Left lung (tissue), 10 donors: ENCODE results near the gene GCFC2. TPM values are rescaled to one million over a fixed set of nuclear protein-coding genes. Genes with fewer than 3 reads are reported as not detected.
A peak's percentile ranks its signal among the peaks of the same experiment; 100 is the strongest.
"Not testable (repeated sequence)": the region's sequence is repeated elsewhere in the genome, so short reads cannot be mapped to it uniquely, and the experiment has no call there.

Experiments used
- ATAC-seq: fragments of 200-7000 bp; cut with Tn5 transposase; one replicate; pipeline ENCODE4 v1.9.1; 2020; ENCODE audit warnings: moderate library complexity
- DNase-seq, 4 donors: peaks; one replicate each; pipeline ENCODE4 v3.0.0-alpha.2; 2013 to 2020
- H3K27ac ChIP-seq, 2 donors: fragments of 200-600 bp; sonication (generic) in 1 of 2; one replicate each; pipeline versions ENCODE4 v1.5.0 to v1.8.0; 2020 to 2021
- H3K27me3 ChIP-seq, 2 donors: fragments of 200-600 bp; sonication (generic) in 1 of 2; one replicate each; pipeline versions ENCODE4 v1.5.0 to v1.8.0; 2020 to 2021
- H3K36me3 ChIP-seq, 2 donors: fragments of 200-600 bp; sonication (generic) in 1 of 2; one replicate each; pipeline versions ENCODE4 v1.5.0 to v1.8.0; 2020 to 2021
- H3K4me1 ChIP-seq, 2 donors: fragments of 200-600 bp; one replicate each; pipeline ENCODE4 v1.8.0; 2021
- H3K4me3 ChIP-seq, 2 donors: fragments of 200-600 bp; sonication (generic) in 1 of 2; one replicate each; pipeline versions ENCODE4 v1.5.0 to v1.8.0; 2020 to 2021; ENCODE audit warnings: mild to moderate bottlenecking in 1 of 2
- H3K9me3 ChIP-seq, 2 donors: fragments of 200-600 bp; sonication (generic) in 1 of 2; one replicate each; pipeline versions ENCODE4 v1.5.0 to v1.8.0; 2020 to 2021
- CTCF ChIP-seq, 2 donors: fragments of 200-600 bp; sonication (generic) in 1 of 2; IDR thresholded peaks; one replicate each; pipeline versions ENCODE4 v1.5.0 to v1.8.0; 2021; ENCODE audit warnings: antibody characterized with exemption in 2 of 2
- intact Hi-C, 2 donors: fragments of 100-400 bp; cut with DNase I; formaldehyde crosslinking; loops; one replicate each; pipeline versions ENCODE4 v1.11.2 to v1.14.2; 2022
- polyA plus RNA-seq, 6 donors: library from polyadenylated mRNA; unstranded; fragments of 120-200 nt; gene quantifications; one replicate each; pipeline ENCODE4 v1.2.1, GENCODE V29; 2013; ENCODE audit not compliant: insufficient read length in 6 of 6
- total RNA-seq, 2 donors: library from RNA; stranded (reverse); fragmentation: NEBNext Ultra II Directional; extraction: Animal tissue kit (Norgen Biotek cat#: 25700); gene quantifications; one replicate each; pipeline ENCODE4 v1.2.1, GENCODE V29; 2021
- donor health status: DM: no; HTN: yes; CAD: no.
- donor health status: DM: no; HTN: no; CAD: no.

Gene GCFC2
- total and polyA plus RNA-seq, 8 donors: 10.4 to 48.8 (median 45.2) TPM

GRCh38 chr2:75720525-75720924, 9.8 kb upstream of the GCFC2 start:
- no peak overlapping the region for H3K4me3 ChIP-seq
- intact Hi-C loops: no loop called here
- no peak for DNase-seq
- no peak overlapping the region for H3K27ac ChIP-seq
- peaks cover 0 to 7% of the 10 kb centered on the region in 2 donors for H3K27me3 ChIP-seq
- no peaks in the 10 kb centered on the region for H3K4me1 ChIP-seq
- no peaks in the 10 kb centered on the region for H3K9me3 ChIP-seq
- no peak for TF ChIP-seq CTCF (IDR thresholded peaks at IDR 0.05)
- ATAC-seq: no peak
- H3K36me3 ChIP-seq: no peaks in the 10 kb centered on the region

- DNase-seq: no peak
- Histone ChIP-seq H3K36me3 (no peaks in the 10 kb centered on the region), H3K9me3 (no peaks in the 10 kb centered on the region), H3K27me3 (peaks cover 0 to 7% of the 10 kb centered on the region in 2 donors), H3K4me3 (no peak overlapping the region), H3K4me1 (no peaks in the 10 kb centered on the region), H3K27ac (no peak overlapping the region)
- no peak for TF ChIP-seq CTCF (IDR thresholded peaks at IDR 0.05)
- no peak for ATAC-seq
- intact Hi-C loops: no loop called here
Measured at GRCh38 chr2:75719616-75720015, 8.9 kb upstream of the GCFC2 start.

GRCh38 chr2:75716406-75716805, 5.7 kb upstream of the GCFC2 start:
- H3K4me3 ChIP-seq: no peak overlapping the region
- no peaks in the 10 kb centered on the region for H3K36me3 ChIP-seq
- H3K9me3 ChIP-seq: no peaks in the 10 kb centered on the region
- DNase-seq: no peak
- no peak overlapping the region for H3K27ac ChIP-seq
- no peak for TF ChIP-seq CTCF (IDR thresholded peaks at IDR 0.05)
- peaks cover 0 to 2% of the 10 kb centered on the region in 2 donors for H3K4me1 ChIP-seq
- ATAC-seq: no peak
- intact Hi-C loops: no loop called here
- no peaks in the 10 kb centered on the region for H3K27me3 ChIP-seq

GRCh38 chr2:75711590-75711989, 875 bp upstream of the GCFC2 start:
- H3K9me3 ChIP-seq, ATAC-seq, H3K4me3 ChIP-seq, H3K27me3 ChIP-seq, intact Hi-C loops, H3K36me3 ChIP-seq: not testable (repeated sequence)
- peak in 1 of 4 donors; percentile 78 for DNase-seq
- H3K27ac ChIP-seq: peak overlapping the region in 1 of 2 donors; percentile 93
- H3K4me1 ChIP-seq: peaks cover 0 to 20% of the 10 kb centered on the region in 2 donors

- Histone ChIP-seq H3K36me3 (peaks cover 0 to 10% of the 10 kb centered on the region in 2 donors), H3K27ac (peak overlapping the region; percentile 87 to 93), H3K9me3 (no peaks in the 10 kb centered on the region), H3K4me3 (peak overlapping the region; percentile 65 to 78), H3K4me1 (peaks cover 0 to 24% of the 10 kb centered on the region in 2 donors), H3K27me3 (no peaks in the 10 kb centered on the region)
- intact Hi-C loops: no loop called here
- DNase-seq (no peak), ATAC-seq (no peak)
- TF ChIP-seq CTCF (IDR thresholded peaks at IDR 0.05): no peak
Measured at GRCh38 chr2:75710220-75710576, 517 bp downstream of the GCFC2 start.

GRCh38 chr2:75709297-75709696, 1.4 kb downstream of the GCFC2 start:
- Histone ChIP-seq H3K9me3 (no peaks in the 10 kb centered on the region), H3K4me1 (peaks cover 0 to 24% of the 10 kb centered on the region in 2 donors), H3K4me3 (peak overlapping the region in 1 of 2 donors; percentile 65), H3K27me3 (no peaks in the 10 kb centered on the region), H3K36me3 (peaks cover 0 to 19% of the 10 kb centered on the region in 2 donors), H3K27ac (no peak overlapping the region)
- intact Hi-C loops: no loop called here
- no peak for TF ChIP-seq CTCF (IDR thresholded peaks at IDR 0.05)
- DNase-seq (no peak), ATAC-seq (no peak)
